Measurements from ENCODE around the gene C2orf76.

The C2orf76 gene

DNA sequence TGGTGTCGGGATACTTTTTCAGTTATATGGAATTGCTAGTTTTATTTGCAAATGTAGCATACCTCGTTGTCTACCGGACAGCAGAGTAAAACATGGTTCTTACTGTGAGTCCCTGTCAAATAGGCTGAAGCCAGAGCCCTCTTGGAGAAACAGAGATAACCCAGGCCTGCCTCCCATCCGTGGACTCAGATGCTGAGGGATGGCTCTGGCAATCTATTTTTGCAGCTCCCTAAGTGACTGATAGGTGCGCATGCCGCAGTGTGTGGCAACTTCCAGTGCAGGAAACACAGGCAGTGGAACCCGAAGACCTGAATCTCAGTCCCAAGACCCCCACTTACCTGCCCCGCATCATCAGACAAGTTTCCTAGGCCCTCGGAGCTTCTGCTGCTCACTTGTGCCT, 109.4 kb downstream of the C2orf76 start:
- TF ChIP-seq TEAD4 (IDR thresholded peaks at IDR 0.05), result no peak

DNA sequence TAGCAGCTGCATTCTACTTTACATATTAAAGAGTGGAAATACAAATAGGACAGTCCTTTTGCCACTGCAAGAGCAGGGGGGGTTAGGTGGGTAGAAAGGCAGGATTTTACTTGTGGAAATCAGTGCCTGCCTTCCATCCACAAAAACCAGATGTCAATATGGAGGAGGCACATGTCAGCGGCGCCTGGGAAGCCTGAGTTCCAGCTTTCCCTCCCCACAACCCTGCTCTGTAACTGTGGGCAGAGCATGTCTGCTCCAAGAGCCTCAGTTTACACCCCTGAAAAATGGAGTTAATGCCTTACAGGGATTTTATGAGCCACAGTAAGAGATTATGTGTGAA, 110.1 kb downstream of the C2orf76 start:
- no peak for TF ChIP-seq FOXM1 (IDR thresholded peaks at IDR 0.05; ENCODE audit: borderline replicate concordance, low read depth)
- TF ChIP-seq EP300 (IDR thresholded peaks at IDR 0.05; ENCODE audit: borderline replicate concordance), result no peak
- TF ChIP-seq CEBPB (IDR thresholded peaks at IDR 0.05), result no peak
- TF ChIP-seq, protein P1, sequence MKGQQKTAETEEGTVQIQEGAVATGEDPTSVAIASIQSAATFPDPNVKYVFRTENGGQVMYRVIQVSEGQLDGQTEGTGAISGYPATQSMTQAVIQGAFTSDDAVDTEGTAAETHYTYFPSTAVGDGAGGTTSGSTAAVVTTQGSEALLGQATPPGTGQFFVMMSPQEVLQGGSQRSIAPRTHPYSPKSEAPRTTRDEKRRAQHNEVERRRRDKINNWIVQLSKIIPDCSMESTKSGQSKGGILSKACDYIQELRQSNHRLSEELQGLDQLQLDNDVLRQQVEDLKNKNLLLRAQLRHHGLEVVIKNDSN (IDR thresholded peaks at IDR 0.05), result no peak
- TF ChIP-seq EGR1 (IDR thresholded peaks at IDR 0.05), result no peak
- TF ChIP-seq RAD21 (IDR thresholded peaks at IDR 0.05; ENCODE audit: low read depth), result no peak
- no peak for TF ChIP-seq NFIC (IDR thresholded peaks at IDR 0.05)
- no peak for TF ChIP-seq TAF1 (IDR thresholded peaks at IDR 0.05; ENCODE audit: low read depth)
- TF ChIP-seq CREB1 (IDR thresholded peaks at IDR 0.05; ENCODE audit: low read depth), result no peak
- TF ChIP-seq TEAD4 (IDR thresholded peaks at IDR 0.05), result no peak
- TF ChIP-seq, protein P2, sequence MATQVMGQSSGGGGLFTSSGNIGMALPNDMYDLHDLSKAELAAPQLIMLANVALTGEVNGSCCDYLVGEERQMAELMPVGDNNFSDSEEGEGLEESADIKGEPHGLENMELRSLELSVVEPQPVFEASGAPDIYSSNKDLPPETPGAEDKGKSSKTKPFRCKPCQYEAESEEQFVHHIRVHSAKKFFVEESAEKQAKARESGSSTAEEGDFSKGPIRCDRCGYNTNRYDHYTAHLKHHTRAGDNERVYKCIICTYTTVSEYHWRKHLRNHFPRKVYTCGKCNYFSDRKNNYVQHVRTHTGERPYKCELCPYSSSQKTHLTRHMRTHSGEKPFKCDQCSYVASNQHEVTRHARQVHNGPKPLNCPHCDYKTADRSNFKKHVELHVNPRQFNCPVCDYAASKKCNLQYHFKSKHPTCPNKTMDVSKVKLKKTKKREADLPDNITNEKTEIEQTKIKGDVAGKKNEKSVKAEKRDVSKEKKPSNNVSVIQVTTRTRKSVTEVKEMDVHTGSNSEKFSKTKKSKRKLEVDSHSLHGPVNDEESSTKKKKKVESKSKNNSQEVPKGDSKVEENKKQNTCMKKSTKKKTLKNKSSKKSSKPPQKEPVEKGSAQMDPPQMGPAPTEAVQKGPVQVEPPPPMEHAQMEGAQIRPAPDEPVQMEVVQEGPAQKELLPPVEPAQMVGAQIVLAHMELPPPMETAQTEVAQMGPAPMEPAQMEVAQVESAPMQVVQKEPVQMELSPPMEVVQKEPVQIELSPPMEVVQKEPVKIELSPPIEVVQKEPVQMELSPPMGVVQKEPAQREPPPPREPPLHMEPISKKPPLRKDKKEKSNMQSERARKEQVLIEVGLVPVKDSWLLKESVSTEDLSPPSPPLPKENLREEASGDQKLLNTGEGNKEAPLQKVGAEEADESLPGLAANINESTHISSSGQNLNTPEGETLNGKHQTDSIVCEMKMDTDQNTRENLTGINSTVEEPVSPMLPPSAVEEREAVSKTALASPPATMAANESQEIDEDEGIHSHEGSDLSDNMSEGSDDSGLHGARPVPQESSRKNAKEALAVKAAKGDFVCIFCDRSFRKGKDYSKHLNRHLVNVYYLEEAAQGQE (IDR thresholded peaks at IDR 0.05; ENCODE audit: low read depth), result no peak
- TF ChIP-seq, protein P3, sequence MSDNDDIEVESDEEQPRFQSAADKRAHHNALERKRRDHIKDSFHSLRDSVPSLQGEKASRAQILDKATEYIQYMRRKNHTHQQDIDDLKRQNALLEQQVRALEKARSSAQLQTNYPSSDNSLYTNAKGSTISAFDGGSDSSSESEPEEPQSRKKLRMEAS (IDR thresholded peaks at IDR 0.05), result no peak
- no peak for TF ChIP-seq YY1 (IDR thresholded peaks at IDR 0.05; ENCODE audit: low read depth)
- no peak for TF ChIP-seq ZBTB7A (IDR thresholded peaks at IDR 0.05; ENCODE audit: low read depth)

DNA sequence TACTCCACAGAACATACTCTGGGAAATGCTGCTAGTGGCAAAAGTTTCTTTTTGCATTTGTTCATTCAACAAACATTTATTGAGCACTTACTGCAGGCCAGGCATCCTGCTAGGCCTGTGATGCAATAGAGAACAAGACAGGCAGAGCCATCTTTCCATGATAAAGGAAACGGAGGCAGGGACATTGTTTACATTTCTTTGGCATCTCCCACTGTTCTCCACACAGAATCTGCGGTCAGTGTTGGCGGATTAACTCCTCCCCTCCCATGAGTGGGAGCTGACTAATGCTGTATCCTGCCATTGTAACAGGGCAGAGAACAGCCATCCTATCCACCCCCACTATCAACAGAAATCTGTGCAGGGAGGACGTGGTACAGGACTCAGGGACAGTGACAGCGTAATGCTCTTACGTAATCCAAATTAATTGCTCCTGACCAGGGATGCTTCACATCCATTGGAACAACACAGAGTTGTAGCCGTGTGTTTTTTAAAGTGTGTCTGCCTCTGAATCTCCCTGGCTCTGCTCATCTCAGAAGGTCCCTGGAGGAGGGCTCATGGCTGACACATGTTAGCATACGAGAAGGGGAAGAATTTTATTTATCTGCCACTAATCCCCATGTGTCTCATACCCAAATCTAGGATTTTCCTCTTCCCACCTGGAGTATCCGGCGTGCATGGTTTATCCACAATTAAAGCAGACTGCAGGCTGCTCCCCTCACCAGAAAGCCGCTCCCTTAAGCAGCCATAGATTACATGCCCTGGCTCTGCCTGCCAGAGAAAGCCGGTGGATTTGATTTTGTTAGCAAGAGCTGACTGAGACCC, 110.7 kb downstream of the C2orf76 start:
- no peak for TF ChIP-seq RAD21 (IDR thresholded peaks at IDR 0.05; ENCODE audit: low read depth)
- no peak for TF ChIP-seq EGR1 (IDR thresholded peaks at IDR 0.05)
- TF ChIP-seq CREB1 (IDR thresholded peaks at IDR 0.05; ENCODE audit: low read depth), result no peak
- TF ChIP-seq, protein P2 (IDR thresholded peaks at IDR 0.05; ENCODE audit: low read depth), result no peak
- TF ChIP-seq TAF1 (IDR thresholded peaks at IDR 0.05; ENCODE audit: low read depth), result no peak
- no peak for TF ChIP-seq TEAD4 (IDR thresholded peaks at IDR 0.05)
- no peak for TF ChIP-seq YY1 (IDR thresholded peaks at IDR 0.05; ENCODE audit: low read depth)
- TF ChIP-seq, protein P1 (IDR thresholded peaks at IDR 0.05), result no peak
- TF ChIP-seq EP300 (IDR thresholded peaks at IDR 0.05; ENCODE audit: borderline replicate concordance), result no peak
- TF ChIP-seq, protein P3 (IDR thresholded peaks at IDR 0.05), result no peak
- no peak for TF ChIP-seq NFIC (IDR thresholded peaks at IDR 0.05)
- no peak; the same call in 1 of the 2 replicates for TF ChIP-seq CEBPB (IDR thresholded peaks at IDR 0.05)
- TF ChIP-seq FOXM1 (IDR thresholded peaks at IDR 0.05; ENCODE audit: borderline replicate concordance, low read depth), result no peak
- no peak for TF ChIP-seq TCF12 (IDR thresholded peaks at IDR 0.05; ENCODE audit: low read depth)

DNA sequence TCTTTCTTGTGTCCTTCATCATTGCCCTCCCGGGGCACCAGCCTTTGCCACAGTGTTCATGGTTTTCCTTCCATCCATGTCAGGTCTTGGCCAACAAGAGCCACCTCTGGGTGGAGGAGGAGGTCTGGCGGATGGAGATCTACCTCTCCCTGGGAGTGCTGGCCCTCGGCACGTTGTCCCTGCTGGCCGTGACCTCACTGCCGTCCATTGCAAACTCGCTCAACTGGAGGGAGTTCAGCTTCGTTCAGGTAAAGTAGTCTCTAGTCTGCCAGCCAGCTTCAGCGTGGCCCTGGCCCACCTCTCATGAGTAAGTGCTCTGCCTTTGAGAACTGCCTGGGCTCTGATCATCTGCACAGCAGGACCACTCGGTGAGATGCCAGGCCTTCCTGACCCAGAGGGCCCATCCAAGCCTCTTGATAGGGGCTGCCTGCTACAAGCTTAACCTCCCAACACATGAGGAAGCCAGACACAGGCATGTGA, 112.0 kb downstream of the C2orf76 start:
- TF ChIP-seq EGR1 (IDR thresholded peaks at IDR 0.05) (no peak), TAF1 (IDR thresholded peaks at IDR 0.05; ENCODE audit: low read depth) (no peak), ZBTB7A (IDR thresholded peaks at IDR 0.05; ENCODE audit: low read depth) (no peak), EP300 (IDR thresholded peaks at IDR 0.05; ENCODE audit: borderline replicate concordance) (no peak), CEBPB (IDR thresholded peaks at IDR 0.05) (no peak), CREB1 (IDR thresholded peaks at IDR 0.05; ENCODE audit: low read depth) (no peak), TEAD4 (IDR thresholded peaks at IDR 0.05) (no peak), YY1 (IDR thresholded peaks at IDR 0.05; ENCODE audit: low read depth) (no peak)
- TF ChIP-seq, protein P3 (IDR thresholded peaks at IDR 0.05), result no peak
- TF ChIP-seq, protein P1 (IDR thresholded peaks at IDR 0.05), result no peak
- TF ChIP-seq, protein P2 (IDR thresholded peaks at IDR 0.05; ENCODE audit: low read depth), result no peak

Measured in Ishikawa (cell line).